Measurements from ENCODE around the gene CASP9.
"Not testable (repeated sequence)": the region's sequence is repeated elsewhere in the genome, so short reads cannot be mapped to it uniquely, and the experiment has no call there.

DNA sequence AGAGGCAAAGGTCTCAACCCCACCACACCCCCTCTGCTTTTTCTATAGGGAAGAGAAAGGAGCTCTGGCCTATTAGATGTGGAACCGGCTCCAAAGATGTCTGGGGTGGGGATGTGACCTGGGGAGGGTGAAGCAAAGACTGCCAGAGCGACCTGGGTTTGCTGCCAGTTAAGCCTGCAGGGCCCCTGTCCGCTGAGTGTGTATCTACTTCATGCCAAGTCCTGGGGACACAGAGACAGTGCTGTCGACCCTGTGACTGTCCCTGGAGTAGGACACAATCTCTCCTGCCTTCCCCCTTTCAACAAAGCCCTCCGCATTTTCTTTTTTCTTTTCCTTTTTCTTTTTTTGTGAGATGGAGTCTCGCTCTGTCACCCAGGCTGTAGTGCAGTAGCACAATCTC lies 41.6 kb downstream of the CASP9 start:
- not testable (repeated sequence) for TF ChIP-seq CTCF, POLR2A (IDR thresholded peaks at IDR 0.05)
